ENCODE measurements around the gene UGT1A9. TPM values are rescaled to one million over a fixed set of nuclear protein-coding genes. Genes with fewer than 3 reads are reported as not detected.

UGT1A9 gene
- total RNA-seq, 1 experiment from 2014 or later = not detected

DNA sequence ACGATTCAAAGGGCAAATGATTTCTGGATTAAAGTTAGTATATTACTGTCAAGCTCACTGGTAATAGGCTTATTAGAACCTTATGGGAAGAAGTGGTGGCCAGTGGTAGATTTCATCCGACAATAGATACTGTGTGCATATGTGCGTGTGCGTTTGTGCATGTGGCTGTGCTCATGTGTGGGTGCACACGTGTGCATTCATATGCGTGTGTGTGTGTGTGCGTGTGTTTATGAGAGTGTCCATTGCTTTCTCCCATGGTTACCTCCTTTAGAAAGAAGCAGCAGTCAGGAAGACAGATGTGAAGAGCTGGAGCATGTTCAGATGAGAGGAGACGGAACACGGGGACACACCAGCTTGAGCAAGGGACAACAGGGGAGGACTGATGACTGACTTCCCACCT is 97.6 kb downstream of the UGT1A9 start:
- no peak overlapping the region for H3K14ac ChIP-seq (ENCODE audit: insufficient read depth, low read length)
- H3K56ac ChIP-seq (ENCODE audit: insufficient read length, low read depth, low read length) = no peak overlapping the region
- H2BK12ac ChIP-seq (ENCODE audit: insufficient read length, low read depth, low read length) = peak overlapping the region; percentile 10
- no peaks in the 10 kb centered on the region for H3K79me1 ChIP-seq (ENCODE audit: insufficient read depth, low read depth, low read length, poor library complexity, severe bottlenecking)
- no peak overlapping the region for H3K27ac Mint-ChIP-seq
- no peak overlapping the region for H4K91ac ChIP-seq (ENCODE audit: insufficient read length, low read depth, low read length)
- no CpG with 5 or more reads among the region's 9 CpGs for WGBS (ENCODE audit: extremely low coverage, insufficient read length, low lambda C conversion rate)
- peaks cover 2% of the 10 kb centered on the region; the same call in 1 of the 2 replicates for H3K4me1 ChIP-seq (ENCODE audit: insufficient read depth, low read length)
- H2AK5ac ChIP-seq (ENCODE audit: insufficient read length, low read length) = no peak overlapping the region
- H3T11ph ChIP-seq (ENCODE audit: low read length) = no peak overlapping the region
- H2BK15ac ChIP-seq (ENCODE audit: low read depth, low read length) = no peak overlapping the region
- no peaks in the 10 kb centered on the region for H3K79me2 ChIP-seq (ENCODE audit: insufficient read depth, low read length)
- no peaks in the 10 kb centered on the region for H3K23me2 ChIP-seq (ENCODE audit: insufficient read length, low read depth, low read length, poor library complexity, severe bottlenecking)
- H2BK20ac ChIP-seq (ENCODE audit: low read depth, low read length, poor library complexity, severe bottlenecking) = no peak overlapping the region
- TF ChIP-seq, protein P1, sequence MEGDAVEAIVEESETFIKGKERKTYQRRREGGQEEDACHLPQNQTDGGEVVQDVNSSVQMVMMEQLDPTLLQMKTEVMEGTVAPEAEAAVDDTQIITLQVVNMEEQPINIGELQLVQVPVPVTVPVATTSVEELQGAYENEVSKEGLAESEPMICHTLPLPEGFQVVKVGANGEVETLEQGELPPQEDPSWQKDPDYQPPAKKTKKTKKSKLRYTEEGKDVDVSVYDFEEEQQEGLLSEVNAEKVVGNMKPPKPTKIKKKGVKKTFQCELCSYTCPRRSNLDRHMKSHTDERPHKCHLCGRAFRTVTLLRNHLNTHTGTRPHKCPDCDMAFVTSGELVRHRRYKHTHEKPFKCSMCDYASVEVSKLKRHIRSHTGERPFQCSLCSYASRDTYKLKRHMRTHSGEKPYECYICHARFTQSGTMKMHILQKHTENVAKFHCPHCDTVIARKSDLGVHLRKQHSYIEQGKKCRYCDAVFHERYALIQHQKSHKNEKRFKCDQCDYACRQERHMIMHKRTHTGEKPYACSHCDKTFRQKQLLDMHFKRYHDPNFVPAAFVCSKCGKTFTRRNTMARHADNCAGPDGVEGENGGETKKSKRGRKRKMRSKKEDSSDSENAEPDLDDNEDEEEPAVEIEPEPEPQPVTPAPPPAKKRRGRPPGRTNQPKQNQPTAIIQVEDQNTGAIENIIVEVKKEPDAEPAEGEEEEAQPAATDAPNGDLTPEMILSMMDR (conservative IDR thresholded peaks at IDR 0.05) = no peak
- H3K4me3 Mint-ChIP-seq = no peak overlapping the region
- H3K27me3 Mint-ChIP-seq (ENCODE audit: low read depth) = peaks cover 3% of the 10 kb centered on the region
- 0 out of 5 replicates have a peak, but pooled peaks cover 0 to 3% of the 10 kb centered on the region in 2 experiments for H3K9me3 Mint-ChIP-seq
- no peak overlapping the region for H3K23ac ChIP-seq (ENCODE audit: insufficient read length, low read depth, low read length)
- H2AFZ ChIP-seq (ENCODE audit: low read length) = no peak overlapping the region
- no peak overlapping the region for H3K4ac ChIP-seq (ENCODE audit: low read depth, low read length)
- no peaks in the 10 kb centered on the region for H3K27me3 ChIP-seq (ENCODE audit: insufficient read depth, low read length)
- H2BK120ac ChIP-seq (ENCODE audit: low read depth, low read length, poor library complexity, severe bottlenecking) = no peak overlapping the region
- peaks cover 5 to 6% of the 10 kb centered on the region in 2 experiments; a peak in 3 of 4 replicates for H3K4me1 Mint-ChIP-seq
- no peak overlapping the region for H2BK5ac ChIP-seq (ENCODE audit: insufficient read length, low read length)
- H3K27ac ChIP-seq (ENCODE audit: insufficient read length, low read depth, low read length) = no peak overlapping the region
- no peak for DNase-seq
- peak overlapping the region; percentile 80 for H4K5ac ChIP-seq (ENCODE audit: insufficient read length, low read depth, low read length)
- H3K9ac ChIP-seq (ENCODE audit: extremely low read depth, insufficient read length, low read length) = no peak overlapping the region
- no peak overlapping the region for H3K18ac ChIP-seq (ENCODE audit: insufficient read length, low read depth, low read length)
- H3K36me3 Mint-ChIP-seq (ENCODE audit: insufficient read depth in 1 of 3, low read depth in 3 of 3) = no peaks in the 10 kb centered on the region; a peak in 1 of 7 replicates
- no peak overlapping the region for H3K4me2 ChIP-seq (ENCODE audit: insufficient read depth, insufficient read length, low read length)
- no peaks in the 10 kb centered on the region for H3K9me3 ChIP-seq (ENCODE audit: control insufficient read depth, low read depth, low read length)
- peak overlapping the region; percentile 48 for H4K8ac ChIP-seq (replicated peaks; ENCODE audit: insufficient read length, low read depth, low read length)
- no peaks in the 10 kb centered on the region for H4K20me1 ChIP-seq (ENCODE audit: control insufficient read depth, insufficient read depth, insufficient read length)

Data from H9 (cell line).